IPS-18c (cell line): ENCODE data around the gene KDR.

Source experiments
- H3K4me3 ChIP-seq: 2 replicates; pipeline ENCODE4 v1.7.0; 2013; ENCODE audit warnings: low read depth, mild to moderate bottlenecking, low read length, moderate library complexity; ENCODE audit not compliant: insufficient read depth
- H3K9me3 ChIP-seq: one replicate; pipeline ENCODE4 v1.6.1; 2013; ENCODE audit warnings: mild to moderate bottlenecking, low read length, moderate library complexity; ENCODE audit not compliant: control insufficient read depth, insufficient read depth

Gene KDR

GRCh38 chr4:55055529-55055928, 69.9 kb downstream of the KDR start:
- H3K9me3 ChIP-seq: no peaks in the 10 kb centered on the region
- H3K4me3 ChIP-seq: no peak overlapping the region

- Histone ChIP-seq H3K9me3 (no peaks in the 10 kb centered on the region), H3K4me3 (no peak overlapping the region)
Measured at GRCh38 chr4:55051532-55051931, 73.9 kb downstream of the KDR start.

- no peaks in the 10 kb centered on the region for H3K9me3 ChIP-seq
- H3K4me3 ChIP-seq: no peak overlapping the region
Measured at GRCh38 chr4:55050418-55050950, 74.9 kb downstream of the KDR start.

- peaks cover 5% of the 10 kb centered on the region for H3K9me3 ChIP-seq
- no peak overlapping the region for H3K4me3 ChIP-seq
Measured at GRCh38 chr4:55038176-55038890, 87.1 kb downstream of the KDR start.

GRCh38 chr4:55037728-55038127, 87.7 kb downstream of the KDR start:
- Histone ChIP-seq H3K9me3 (peaks cover 5% of the 10 kb centered on the region), H3K4me3 (no peak overlapping the region)

- peaks cover 2% of the 10 kb centered on the region for H3K9me3 ChIP-seq
- H3K4me3 ChIP-seq: no peak overlapping the region
Measured at GRCh38 chr4:55036405-55036804, 89.0 kb downstream of the KDR start.

- Histone ChIP-seq H3K9me3 (peaks cover 2% of the 10 kb centered on the region), H3K4me3 (no peak overlapping the region)
Measured at GRCh38 chr4:55035892-55036291, 89.5 kb downstream of the KDR start.

GRCh38 chr4:55033296-55033695, 92.1 kb downstream of the KDR start:
- Histone ChIP-seq H3K9me3 (no peaks in the 10 kb centered on the region), H3K4me3 (no peak overlapping the region)

- Histone ChIP-seq H3K4me3 (no peak overlapping the region), H3K9me3 (no peaks in the 10 kb centered on the region)
Measured at GRCh38 chr4:55032788-55033187, 92.6 kb downstream of the KDR start.

GRCh38 chr4:55032179-55032578, 93.2 kb downstream of the KDR start:
- no peak overlapping the region for H3K4me3 ChIP-seq
- H3K9me3 ChIP-seq: no peaks in the 10 kb centered on the region

- H3K9me3 ChIP-seq: no peaks in the 10 kb centered on the region
- H3K4me3 ChIP-seq: no peak overlapping the region
Measured at GRCh38 chr4:55031158-55031557, 94.2 kb downstream of the KDR start.

GRCh38 chr4:55030589-55030988, 94.8 kb downstream of the KDR start:
- Histone ChIP-seq H3K9me3 (no peaks in the 10 kb centered on the region), H3K4me3 (no peak overlapping the region)

- no peak overlapping the region for H3K4me3 ChIP-seq
- H3K9me3 ChIP-seq: no peaks in the 10 kb centered on the region
Measured at GRCh38 chr4:55029821-55030503, 95.4 kb downstream of the KDR start.

- Histone ChIP-seq H3K4me3 (no peak overlapping the region), H3K9me3 (no peaks in the 10 kb centered on the region)
Measured at GRCh38 chr4:55029321-55029720, 96.1 kb downstream of the KDR start.
